Osteoblast (primary cell): ENCODE data around the gene CARD9. TPM values are rescaled to one million over a fixed set of nuclear protein-coding genes. Genes with fewer than 3 reads are reported as not detected.
A peak's percentile ranks its signal among the peaks of the same experiment; 100 is the strongest.

ENCODE experiments used
- DNase-seq: peaks from one replicate; pipeline ENCODE4 v3.0.0; 2011; ENCODE audit warnings: low spot score, mixed read lengths; ENCODE audit not compliant: insufficient read length; ENCODE audit errors: missing footprints
- H2AFZ ChIP-seq: 2 replicates; pipeline ENCODE4 v1.6.0; 2011; ENCODE audit warnings: mild to moderate bottlenecking, low read length
- H3K27ac ChIP-seq: 2 replicates; pipeline ENCODE4 v1.5.1; 2011; ENCODE audit warnings: mild to moderate bottlenecking, low read depth, low read length, moderate library complexity
- H3K27me3 ChIP-seq: 2 replicates; pipeline ENCODE4 v1.6.0; 2012; ENCODE audit warnings: mild to moderate bottlenecking, control low read depth, inconsistent platforms, low read length, moderate library complexity; ENCODE audit not compliant: insufficient read depth
- H3K36me3 ChIP-seq: 2 replicates; pipeline ENCODE4 v1.5.1; 2011; ENCODE audit warnings: mild to moderate bottlenecking, low read length, control low read depth, moderate library complexity; ENCODE audit not compliant: insufficient read depth
- H3K4me1 ChIP-seq: 2 replicates; pipeline ENCODE4 v1.5.1; 2011; ENCODE audit warnings: mild to moderate bottlenecking, low read length, control low read depth, moderate library complexity; ENCODE audit not compliant: insufficient read depth
- H3K4me2 ChIP-seq: 2 replicates; pipeline ENCODE4 v1.6.0; 2011; ENCODE audit warnings: mild to moderate bottlenecking, low read length; ENCODE audit not compliant: insufficient read depth
- H3K4me3 ChIP-seq: fragments of 200-600 bp; sonication (generic); 3 replicates; pipeline ENCODE4 v1.5.1; 2012; ENCODE audit warnings: mild to moderate bottlenecking, low read length, inconsistent platforms; ENCODE audit not compliant: insufficient read depth
- H3K79me2 ChIP-seq: 2 replicates; pipeline ENCODE4 v1.6.0; 2012; ENCODE audit warnings: mild to moderate bottlenecking, low read length, control low read depth, inconsistent platforms; ENCODE audit not compliant: insufficient read depth
- H3K9me3 ChIP-seq: 2 replicates; pipeline ENCODE4 v1.5.1; 2011; ENCODE audit warnings: low read depth, low read length, control low read depth
- H4K20me1 ChIP-seq: 2 replicates; pipeline ENCODE4 v1.6.0; 2012; ENCODE audit warnings: mild to moderate bottlenecking, low read length, control low read depth; ENCODE audit not compliant: insufficient read depth
- total RNA-seq: library from RNA; depleted of rRNA; stranded (reverse); fragments of >200 nt; gene quantifications from 2 replicates; pipeline ENCODE4 v1.2.3, GENCODE V29; 2012
- TF ChIP-seq, protein P1 (sequence below): IDR thresholded peaks from 2 replicates; pipeline ENCODE4 v1.5.1; 2011; ENCODE audit warnings: mild to moderate bottlenecking, low read depth, low read length, moderate library complexity; ENCODE audit errors: extremely low read depth

The CARD9 gene
- total RNA-seq, 1 donor: 5.1 TPM

DNA sequence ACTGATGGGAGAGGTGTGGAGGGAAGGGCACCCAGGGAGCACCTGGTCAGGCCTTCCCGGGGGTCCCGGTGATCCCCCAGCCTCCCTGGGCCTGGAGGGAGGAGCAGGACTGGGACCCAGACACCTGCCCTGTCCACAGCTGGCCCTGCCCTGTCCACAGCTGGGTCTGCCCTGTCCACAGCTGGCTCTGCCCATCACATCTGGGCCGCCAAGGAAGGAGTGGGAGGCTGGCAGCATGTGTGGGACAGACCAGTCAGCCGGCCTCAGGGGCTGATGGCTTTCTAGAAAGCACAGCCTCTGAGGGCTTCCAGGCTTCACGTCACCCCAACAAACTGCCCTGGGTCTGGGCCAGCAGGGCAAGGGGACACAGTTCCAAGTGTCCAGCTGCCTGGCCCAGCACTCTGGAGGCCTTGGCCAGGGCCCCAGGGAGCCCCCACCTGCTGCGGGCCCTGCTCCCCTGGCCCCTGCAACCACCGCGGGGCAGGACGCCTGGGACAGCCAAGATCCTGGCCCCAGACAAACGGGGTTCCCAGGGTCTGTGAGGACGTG is 22.1 kb downstream of the CARD9 start:
- H2AFZ ChIP-seq: no peak overlapping the region
- H3K27ac ChIP-seq: no peak overlapping the region
- peaks cover 20% of the 10 kb centered on the region for H3K36me3 ChIP-seq
- H3K9me3 ChIP-seq: no peaks in the 10 kb centered on the region
- H3K79me2 ChIP-seq: no peaks in the 10 kb centered on the region
- H3K4me3 ChIP-seq: no peak overlapping the region
- TF ChIP-seq, protein P1, sequence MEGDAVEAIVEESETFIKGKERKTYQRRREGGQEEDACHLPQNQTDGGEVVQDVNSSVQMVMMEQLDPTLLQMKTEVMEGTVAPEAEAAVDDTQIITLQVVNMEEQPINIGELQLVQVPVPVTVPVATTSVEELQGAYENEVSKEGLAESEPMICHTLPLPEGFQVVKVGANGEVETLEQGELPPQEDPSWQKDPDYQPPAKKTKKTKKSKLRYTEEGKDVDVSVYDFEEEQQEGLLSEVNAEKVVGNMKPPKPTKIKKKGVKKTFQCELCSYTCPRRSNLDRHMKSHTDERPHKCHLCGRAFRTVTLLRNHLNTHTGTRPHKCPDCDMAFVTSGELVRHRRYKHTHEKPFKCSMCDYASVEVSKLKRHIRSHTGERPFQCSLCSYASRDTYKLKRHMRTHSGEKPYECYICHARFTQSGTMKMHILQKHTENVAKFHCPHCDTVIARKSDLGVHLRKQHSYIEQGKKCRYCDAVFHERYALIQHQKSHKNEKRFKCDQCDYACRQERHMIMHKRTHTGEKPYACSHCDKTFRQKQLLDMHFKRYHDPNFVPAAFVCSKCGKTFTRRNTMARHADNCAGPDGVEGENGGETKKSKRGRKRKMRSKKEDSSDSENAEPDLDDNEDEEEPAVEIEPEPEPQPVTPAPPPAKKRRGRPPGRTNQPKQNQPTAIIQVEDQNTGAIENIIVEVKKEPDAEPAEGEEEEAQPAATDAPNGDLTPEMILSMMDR: no peak
- no peak overlapping the region for H3K4me2 ChIP-seq
- no peak for DNase-seq
- H3K4me1 ChIP-seq: peaks cover 12% of the 10 kb centered on the region
- no peaks in the 10 kb centered on the region for H3K27me3 ChIP-seq
- peaks cover 41% of the 10 kb centered on the region for H4K20me1 ChIP-seq

DNA sequence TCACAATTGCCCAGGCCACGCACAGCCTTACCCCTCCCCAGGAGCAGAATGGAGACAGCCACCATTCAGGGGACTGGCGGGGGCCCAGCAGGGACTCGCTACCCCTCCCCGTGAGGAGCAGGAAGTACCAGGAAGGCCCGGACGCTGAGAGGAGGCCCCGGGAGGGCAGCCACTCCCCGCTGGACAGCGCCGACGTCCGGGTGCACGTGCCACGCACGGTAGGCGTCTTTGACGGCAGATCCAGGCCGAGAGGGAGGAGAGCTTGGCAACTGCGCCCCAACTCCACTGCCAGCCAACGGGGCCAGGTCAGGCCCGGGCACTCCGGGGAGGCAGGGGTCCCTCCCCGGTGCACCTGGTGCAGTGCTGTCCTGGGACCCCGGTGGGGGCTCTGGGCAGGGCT is 23.9 kb downstream of the CARD9 start:
- Histone ChIP-seq H3K27me3 (no peaks in the 10 kb centered on the region), H3K4me2 (no peak overlapping the region), H3K36me3 (peaks cover 16% of the 10 kb centered on the region), H3K4me3 (no peak overlapping the region), H3K4me1 (peaks cover 26% of the 10 kb centered on the region), H3K27ac (no peak overlapping the region), H4K20me1 (peaks cover 46% of the 10 kb centered on the region), H3K79me2 (no peaks in the 10 kb centered on the region), H2AFZ (no peak overlapping the region), H3K9me3 (no peaks in the 10 kb centered on the region)
- TF ChIP-seq, protein P1: no peak
- no peak for DNase-seq

DNA sequence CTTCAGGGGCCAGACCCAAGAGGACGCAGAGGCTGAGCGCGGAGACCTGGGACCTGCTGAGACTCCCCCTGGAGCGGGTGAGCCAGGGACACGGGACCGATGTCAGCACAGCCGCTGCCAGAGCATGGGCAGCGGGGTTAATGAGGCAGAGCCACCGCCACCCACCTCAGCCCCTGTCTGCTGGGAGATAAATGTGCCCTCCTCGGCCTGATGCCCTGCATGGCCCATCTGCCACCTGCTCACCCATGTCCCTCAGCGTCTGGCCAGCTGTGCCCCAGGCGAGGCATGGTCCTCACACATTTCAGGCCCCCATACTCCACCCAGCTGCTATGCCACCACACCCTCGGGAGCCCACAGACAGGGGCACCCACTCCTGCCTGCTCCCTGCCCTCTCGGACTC is 24.8 kb downstream of the CARD9 start:
- H3K4me1 ChIP-seq: peaks cover 27% of the 10 kb centered on the region
- TF ChIP-seq, protein P1: no peak
- peaks cover 16% of the 10 kb centered on the region for H3K36me3 ChIP-seq
- H3K79me2 ChIP-seq: no peaks in the 10 kb centered on the region
- H2AFZ ChIP-seq: no peak overlapping the region
- DNase-seq: no peak
- H3K27me3 ChIP-seq: no peaks in the 10 kb centered on the region
- H3K27ac ChIP-seq: no peak overlapping the region
- no peak overlapping the region for H3K4me2 ChIP-seq
- no peaks in the 10 kb centered on the region for H3K9me3 ChIP-seq
- peaks cover 44% of the 10 kb centered on the region for H4K20me1 ChIP-seq
- H3K4me3 ChIP-seq: no peak overlapping the region

DNA sequence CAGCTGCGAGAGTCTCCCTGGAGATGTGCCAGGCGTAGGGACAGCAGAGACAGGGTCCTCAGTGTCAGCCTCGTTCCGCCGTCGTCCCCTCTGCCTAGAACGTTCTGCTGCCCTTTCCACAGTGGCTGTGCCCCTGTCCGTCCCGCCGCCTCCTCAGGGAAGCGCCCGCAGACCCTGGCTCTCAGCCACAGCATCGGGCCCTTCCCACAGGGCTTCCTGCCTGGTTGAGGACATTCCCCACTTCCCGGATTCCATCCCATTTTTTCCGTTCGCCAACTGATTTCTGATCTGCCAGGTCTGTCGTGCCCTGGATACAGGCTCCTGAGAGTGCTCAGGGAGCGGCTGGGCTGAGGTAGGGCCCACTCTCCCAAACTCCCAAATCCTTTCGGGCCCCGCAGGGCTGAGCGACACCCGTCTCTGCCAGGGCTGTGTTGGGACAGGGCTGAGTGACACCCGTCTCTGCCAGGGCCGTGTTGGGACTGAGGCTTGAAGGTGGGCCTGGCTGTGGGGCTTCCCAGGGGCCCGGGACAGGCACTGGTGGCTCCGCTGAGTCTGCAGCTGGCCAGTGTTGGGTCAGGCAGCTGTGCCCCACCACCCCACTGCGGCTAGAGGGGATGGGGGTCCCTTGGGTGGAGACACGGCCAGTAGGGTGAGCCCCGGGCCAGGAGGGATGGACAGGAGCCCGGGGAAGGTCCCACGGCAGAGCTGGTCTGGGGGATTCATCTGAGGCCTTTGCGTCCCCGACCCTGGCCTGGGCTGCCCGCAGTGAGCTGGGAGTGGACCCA is 25.8 kb downstream of the CARD9 start:
- Histone ChIP-seq H4K20me1 (peaks cover 39% of the 10 kb centered on the region), H3K4me3 (no peak overlapping the region), H3K36me3 (peaks cover 16% of the 10 kb centered on the region), H3K4me1 (peaks cover 27% of the 10 kb centered on the region), H3K27me3 (no peaks in the 10 kb centered on the region), H3K4me2 (peak overlapping the region; percentile 28), H3K27ac (no peak overlapping the region), H3K79me2 (no peaks in the 10 kb centered on the region), H2AFZ (no peak overlapping the region), H3K9me3 (no peaks in the 10 kb centered on the region)
- TF ChIP-seq, protein P1: no peak
- DNase-seq: no peak
